ENCODE results near the gene MSLN. TPM values are rescaled to one million over a fixed set of nuclear protein-coding genes. Genes with fewer than 3 reads are reported as not detected.

MSLN gene
- total and polyA plus RNA-seq, 2 of the 13 experiments (the other 11 are each of a cell fraction or from before 2014, with no cell fraction given): 2.0 to 2.3 TPM

DNA sequence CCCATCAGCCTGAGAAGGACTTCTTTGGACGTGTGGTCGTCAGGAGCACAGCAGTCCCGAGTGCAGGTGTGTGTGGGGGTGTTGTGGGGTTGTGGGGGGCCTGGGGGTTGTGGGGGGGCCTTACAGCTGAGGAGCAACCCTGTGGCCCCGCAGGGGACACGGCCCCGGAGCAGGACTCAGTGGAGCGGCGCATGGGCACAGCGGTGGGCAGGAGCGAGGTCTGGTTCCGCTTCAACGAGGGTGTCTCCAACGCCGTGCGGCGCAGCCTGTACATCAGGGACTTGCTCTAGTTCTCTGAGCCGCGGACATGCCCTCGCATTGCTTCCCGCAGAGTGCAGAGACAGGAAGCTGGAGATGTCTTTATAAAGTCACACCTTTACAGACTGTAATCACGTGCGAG, 37.2 kb downstream of the MSLN start (continued):
- TF ChIP-seq, protein P1, sequence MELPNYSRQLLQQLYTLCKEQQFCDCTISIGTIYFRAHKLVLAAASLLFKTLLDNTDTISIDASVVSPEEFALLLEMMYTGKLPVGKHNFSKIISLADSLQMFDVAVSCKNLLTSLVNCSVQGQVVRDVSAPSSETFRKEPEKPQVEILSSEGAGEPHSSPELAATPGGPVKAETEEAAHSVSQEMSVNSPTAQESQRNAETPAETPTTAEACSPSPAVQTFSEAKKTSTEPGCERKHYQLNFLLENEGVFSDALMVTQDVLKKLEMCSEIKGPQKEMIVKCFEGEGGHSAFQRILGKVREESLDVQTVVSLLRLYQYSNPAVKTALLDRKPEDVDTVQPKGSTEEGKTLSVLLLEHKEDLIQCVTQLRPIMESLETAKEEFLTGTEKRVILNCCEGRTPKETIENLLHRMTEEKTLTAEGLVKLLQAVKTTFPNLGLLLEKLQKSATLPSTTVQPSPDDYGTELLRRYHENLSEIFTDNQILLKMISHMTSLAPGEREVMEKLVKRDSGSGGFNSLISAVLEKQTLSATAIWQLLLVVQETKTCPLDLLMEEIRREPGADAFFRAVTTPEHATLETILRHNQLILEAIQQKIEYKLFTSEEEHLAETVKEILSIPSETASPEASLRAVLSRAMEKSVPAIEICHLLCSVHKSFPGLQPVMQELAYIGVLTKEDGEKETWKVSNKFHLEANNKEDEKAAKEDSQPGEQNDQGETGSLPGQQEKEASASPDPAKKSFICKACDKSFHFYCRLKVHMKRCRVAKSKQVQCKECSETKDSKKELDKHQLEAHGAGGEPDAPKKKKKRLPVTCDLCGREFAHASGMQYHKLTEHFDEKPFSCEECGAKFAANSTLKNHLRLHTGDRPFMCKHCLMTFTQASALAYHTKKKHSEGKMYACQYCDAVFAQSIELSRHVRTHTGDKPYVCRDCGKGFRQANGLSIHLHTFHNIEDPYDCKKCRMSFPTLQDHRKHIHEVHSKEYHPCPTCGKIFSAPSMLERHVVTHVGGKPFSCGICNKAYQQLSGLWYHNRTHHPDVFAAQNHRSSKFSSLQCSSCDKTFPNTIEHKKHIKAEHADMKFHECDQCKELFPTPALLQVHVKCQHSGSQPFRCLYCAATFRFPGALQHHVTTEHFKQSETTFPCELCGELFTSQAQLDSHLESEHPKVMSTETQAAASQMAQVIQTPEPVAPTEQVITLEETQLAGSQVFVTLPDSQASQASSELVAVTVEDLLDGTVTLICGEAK (IDR thresholded peaks at IDR 0.05): no peak
- TF ChIP-seq, protein P1 (CRISPR knock-in tag; IDR thresholded peaks at IDR 0.05): no peak
- TF ChIP-seq ARHGAP35 (CRISPR knock-in tag; IDR thresholded peaks at IDR 0.05; ENCODE audit: borderline replicate concordance): no peak
- no peak for TF ChIP-seq SOX6 (IDR thresholded peaks at IDR 0.05)
- no peak for TF ChIP-seq SOX6 (CRISPR knock-in tag; IDR thresholded peaks at IDR 0.05)
- no peak for TF ChIP-seq ZNF776 (CRISPR knock-in tag; IDR thresholded peaks at IDR 0.05)
- TF ChIP-seq ZNF138 (CRISPR knock-in tag; IDR thresholded peaks at IDR 0.05; ENCODE audit: low read depth): no peak
- TF ChIP-seq, protein P2, sequence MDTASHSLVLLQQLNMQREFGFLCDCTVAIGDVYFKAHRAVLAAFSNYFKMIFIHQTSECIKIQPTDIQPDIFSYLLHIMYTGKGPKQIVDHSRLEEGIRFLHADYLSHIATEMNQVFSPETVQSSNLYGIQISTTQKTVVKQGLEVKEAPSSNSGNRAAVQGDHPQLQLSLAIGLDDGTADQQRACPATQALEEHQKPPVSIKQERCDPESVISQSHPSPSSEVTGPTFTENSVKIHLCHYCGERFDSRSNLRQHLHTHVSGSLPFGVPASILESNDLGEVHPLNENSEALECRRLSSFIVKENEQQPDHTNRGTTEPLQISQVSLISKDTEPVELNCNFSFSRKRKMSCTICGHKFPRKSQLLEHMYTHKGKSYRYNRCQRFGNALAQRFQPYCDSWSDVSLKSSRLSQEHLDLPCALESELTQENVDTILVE (CRISPR knock-in tag; IDR thresholded peaks at IDR 0.05): no peak
- no peak for TF ChIP-seq ISX (CRISPR knock-in tag; conservative IDR thresholded peaks at IDR 0.05)

Measured in HepG2 (cell line).